B cell (primary cell): ENCODE measurements around the gene UNC13C. TPM values are rescaled to one million over a fixed set of nuclear protein-coding genes. Genes with fewer than 3 reads are reported as not detected.

Experiments
- ATAC-seq: fragments of 200-7000 bp; cut with Tn5 transposase; one replicate; pipeline ENCODE4 v1.10.0; 2021; ENCODE audit warnings: low read depth, mild to moderate bottlenecking, moderate number of reproducible peaks, moderate library complexity
- CTCF ChIA-PET: fragments of 350-600 bp; sonication (Branson Sonifier 250); formaldehyde crosslinking; loops from one replicate; lab custom pipeline; 2021; ENCODE audit warnings: antibody characterized with exemption, inconsistent platforms; lab: Charles Lee
- POLR2A ChIA-PET: fragments of 350-600 bp; sonication (Branson Sonifier 250); formaldehyde crosslinking; loops from one replicate; lab custom pipeline; 2021; ENCODE audit warnings: antibody characterized with exemption; lab: Charles Lee
- DNase-seq: peaks from one replicate; pipeline ENCODE4 v3.0.0; 2013
- H2AFZ ChIP-seq: 2 replicates; pipeline ENCODE4 v1.6.1; 2012; ENCODE audit warnings: mild to moderate bottlenecking, low read depth, low read length; ENCODE audit not compliant: insufficient read depth, poor library complexity, severe bottlenecking
- H3K27ac ChIP-seq, 2 donors: 1 replicate in 1 of 2; 2 replicates in 1 of 2; pipeline ENCODE4 v1.5.1; 2012 to 2013; ENCODE audit warnings: low read length in 2 of 2, mild to moderate bottlenecking in 2 of 2, moderate library complexity in 1 of 2
- H3K27me3 ChIP-seq, 4 experiments: fragments of 200-600 bp in 1 of 4; sonication (generic) in 1 of 4; replicated peaks in 1 of 4; 1 replicate in 2 of 4; 2 replicates in 2 of 4; pipeline versions ENCODE4 v1.6.1 to v1.7.0; 2013 to 2016; ENCODE audit warnings: low read length in 3 of 4, mild to moderate bottlenecking in 2 of 4, mixed read lengths in 1 of 4, moderate library complexity in 1 of 4; ENCODE audit not compliant: insufficient read depth in 4 of 4, control insufficient read depth in 3 of 4; ENCODE audit errors: control extremely low read depth in 1 of 4
- H3K36me3 ChIP-seq, 2 experiments: replicated peaks in 1 of 2; 1 replicate in 1 of 2; 2 replicates in 1 of 2; pipeline versions ENCODE4 v1.6.1 to v1.7.1; 2013; ENCODE audit warnings: low read length in 1 of 2; ENCODE audit not compliant: insufficient read depth in 2 of 2, control insufficient read depth in 1 of 2; ENCODE audit errors: control extremely low read depth in 1 of 2, extremely low read depth in 1 of 2
- H3K4me1 ChIP-seq, 2 donors: fragments of 200-600 bp in 1 of 2; sonication (generic) in 1 of 2; 1 replicate in 1 of 2; 2 replicates in 1 of 2; pipeline versions ENCODE4 v1.5.1 to v1.6.1; 2013 to 2017; ENCODE audit warnings: low read length in 2 of 2; ENCODE audit not compliant: control insufficient read depth in 2 of 2, insufficient read depth in 2 of 2
- H3K4me2 ChIP-seq: replicated peaks from 2 replicates; pipeline ENCODE3; 2012; ENCODE audit warnings: mild to moderate bottlenecking, low read depth, low read length; ENCODE audit not compliant: poor library complexity, severe bottlenecking
- H3K4me3 ChIP-seq, 5 experiments: fragments of 200-600 bp in 1 of 5; sonication (generic) in 1 of 5; 1 replicate in 3 of 5; 2 replicates in 2 of 5; pipeline versions ENCODE4 v1.5.1 to v1.7.0; 2011 to 2016; ENCODE audit warnings: low read length in 4 of 5, mild to moderate bottlenecking in 4 of 5, low read depth in 2 of 5, control low read depth in 1 of 5, moderate library complexity in 1 of 5; ENCODE audit not compliant: insufficient read depth in 1 of 5; ENCODE audit errors: control extremely low read depth in 1 of 5, extremely low read depth in 1 of 5
- H3K79me2 ChIP-seq: fragments of 200-600 bp; sonication (generic); one replicate; pipeline ENCODE4 v1.6.0; 2016; ENCODE audit warnings: low read length; ENCODE audit not compliant: control insufficient read depth, insufficient read depth
- H3K9ac ChIP-seq: fragments of 200-600 bp; sonication (generic); 2 replicates; pipeline ENCODE4 v1.6.1; 2017; ENCODE audit warnings: mild to moderate bottlenecking, low read length, moderate library complexity
- H3K9me3 ChIP-seq, 3 donors: one replicate each; pipeline versions ENCODE4 v1.6.1 to v1.7.1; 2013; ENCODE audit warnings: low read length in 2 of 3; ENCODE audit not compliant: control insufficient read depth in 2 of 3, insufficient read depth in 1 of 3; ENCODE audit errors: control extremely low read depth in 1 of 3
- H4K20me1 ChIP-seq: 2 replicates; pipeline ENCODE4 v1.6.0; 2012; ENCODE audit warnings: mild to moderate bottlenecking, low read length; ENCODE audit not compliant: insufficient read depth, control insufficient read depth, poor library complexity, severe bottlenecking
- H3K27ac Mint-ChIP-seq: one replicate; pipeline ENCODE4 v1.8.0; 2021; ENCODE audit warnings: mixed read lengths
- H3K27me3 Mint-ChIP-seq: one replicate; pipeline ENCODE4 v1.8.0; 2021; ENCODE audit warnings: mixed read lengths
- H3K4me1 Mint-ChIP-seq: one replicate; pipeline ENCODE4 v1.8.0; 2021; ENCODE audit warnings: mixed read lengths
- H3K4me3 Mint-ChIP-seq: one replicate; pipeline ENCODE4 v1.8.0; 2021; ENCODE audit warnings: mixed read lengths
- H3K9me3 Mint-ChIP-seq: one replicate; pipeline ENCODE4 v1.8.0; 2022; ENCODE audit warnings: mixed read lengths; ENCODE audit not compliant: insufficient read depth
- CTCF ChIP-seq: fragments of 200-600 bp; IDR thresholded peaks from one replicate; pipeline ENCODE4 v1.8.0; 2022; ENCODE audit warnings: antibody characterized with exemption, mild to moderate bottlenecking
- EZH2 ChIP-seq: IDR thresholded peaks from 2 replicates; pipeline ENCODE4 v1.6.1; 2012; ENCODE audit warnings: borderline replicate concordance, low read depth, mild to moderate bottlenecking, moderate library complexity, low read length; ENCODE audit not compliant: insufficient read depth, poor library complexity, severe bottlenecking
- WGBS: methylation state at CpG from one replicate; pipeline ENCODE4 v1.1.5; 2013; ENCODE audit warnings: missing lambda C conversion rate; ENCODE audit not compliant: insufficient coverage; 5-methylcytosine and 5-hydroxymethylcytosine counted together
- intact Hi-C: fragments of 100-400 bp; cut with micrococcal nuclease; formaldehyde crosslinking; loops from one replicate; pipeline ENCODE4 v1.10.0; 2022
- polyA plus RNA-seq: library from polyadenylated mRNA; depleted of rRNA; stranded (reverse); fragments of >200 nt; gene quantifications from 2 replicates; pipeline ENCODE4 v1.2.3, GENCODE V29; 2012
- total RNA-seq, 2 donors: library from RNA; stranded (reverse); fragments of 120-200 nt in 1 of 2; gene quantifications; 1 replicate in 1 of 2; 2 replicates in 1 of 2; pipeline versions ENCODE4 v1.2.3 to v1.2.4, GENCODE V29; 2013 to 2022

UNC13C gene
- total and polyA plus RNA-seq, 2 donors (not counting 1 experiment from before 2014, with no cell fraction given), result not detected

- Mint-ChIP-seq H3K27ac (no peak overlapping the region), H3K4me3 (no peak overlapping the region)
- POLR2A ChIA-PET, result no interaction called here
Measured at GRCh38 chr15:54345301-54345700, 367.1 kb downstream of the UNC13C start.

GRCh38 chr15:54345827-54346226 is 367.6 kb downstream of the UNC13C start:
- TF ChIP-seq CTCF (no peak), EZH2 (no peak)
- no peaks in the 10 kb centered on the region for H3K4me1 Mint-ChIP-seq
- H3K4me3 Mint-ChIP-seq, result no peak overlapping the region
- WGBS, result 96% methylated on average over 3 of the region's 7 CpGs
- no peak overlapping the region for H3K4me2 ChIP-seq
- DNase-seq, result no peak
- no peaks in the 10 kb centered on the region for H3K36me3 ChIP-seq
- ChIA-PET POLR2A (no interaction called here), CTCF (no interaction called here)
- H3K79me2 ChIP-seq, result no peaks in the 10 kb centered on the region
- H3K27me3 Mint-ChIP-seq, result no peaks in the 10 kb centered on the region
- H3K4me1 ChIP-seq, result no peaks in the 10 kb centered on the region
- no peak overlapping the region for H3K27ac ChIP-seq
- H3K4me3 ChIP-seq, result no peak overlapping the region
- H3K9ac ChIP-seq, result no peak overlapping the region
- no peaks in the 10 kb centered on the region for H4K20me1 ChIP-seq
- no peaks in the 10 kb centered on the region for H3K27me3 ChIP-seq
- no peak for ATAC-seq
- intact Hi-C loops, result no loop called here
- H3K27ac Mint-ChIP-seq, result no peak overlapping the region
- peaks cover 6% of the 10 kb centered on the region for H3K9me3 Mint-ChIP-seq
- H3K9me3 ChIP-seq, result no peaks in the 10 kb centered on the region
- no peak overlapping the region for H2AFZ ChIP-seq

More at GRCh38 chr15:54345301-54345700, 367.1 kb downstream of the UNC13C start:
- Histone ChIP-seq H3K4me3 (no peak overlapping the region), H2AFZ (no peak overlapping the region), H3K36me3 (no peaks in the 10 kb centered on the region), H3K9me3 (no peaks in the 10 kb centered on the region), H3K4me2 (no peak overlapping the region), H3K9ac (no peak overlapping the region), H3K4me1 (no peaks in the 10 kb centered on the region), H3K27ac (no peak overlapping the region), H3K79me2 (no peaks in the 10 kb centered on the region), H3K27me3 (no peaks in the 10 kb centered on the region), H4K20me1 (no peaks in the 10 kb centered on the region)
- intact Hi-C loops, result no loop called here
- Mint-ChIP-seq H3K4me1 (no peaks in the 10 kb centered on the region), H3K9me3 (peaks cover 6% of the 10 kb centered on the region), H3K27me3 (no peaks in the 10 kb centered on the region)
- no peak for ATAC-seq
- DNase-seq, result no peak
- no peak for TF ChIP-seq EZH2
- no peak for TF ChIP-seq CTCF
- WGBS, result no CpG with 5 or more reads among the region's 2 CpGs
- CTCF ChIA-PET, result no interaction called here
